Activated CD4-positive, alpha-beta T cell treated with anti-CD3 and anti-CD28 coated beads for 4 hours (primary cell): ENCODE results near the gene SRPX.

Source experiments
- DNase-seq, 2 donors: peaks; one replicate each; pipeline ENCODE4 v3.0.0-alpha.2; 2020

SRPX gene

GRCh38 chrX:38220415-38221390 is at the start of gene SRPX:
Gene SRPX (minus strand): TSS chrX:38220871. CDS start chrX:38220792, 79 bp downstream.
- no peak for DNase-seq

- no peak for DNase-seq
Observed at GRCh38 chrX:38268011-38268410, 47.3 kb upstream of the SRPX start.

- DNase-seq = no peak
Observed at GRCh38 chrX:38262715-38263620, 42.3 kb upstream of the SRPX start.

GRCh38 chrX:38260231-38260630 is 39.6 kb upstream of the SRPX start:
- DNase-seq = no peak

GRCh38 chrX:38256019-38256418 is 35.3 kb upstream of the SRPX start:
- no peak for DNase-seq

- DNase-seq = no peak
Observed at GRCh38 chrX:38249965-38250364, 29.3 kb upstream of the SRPX start.

- DNase-seq = no peak
Observed at GRCh38 chrX:38247051-38247450, 26.4 kb upstream of the SRPX start.

GRCh38 chrX:38240541-38240940 is 19.9 kb upstream of the SRPX start:
- DNase-seq = no peak

GRCh38 chrX:38236901-38237615 is 16.4 kb upstream of the SRPX start:
- no peak for DNase-seq

GRCh38 chrX:38233891-38234667 is 13.4 kb upstream of the SRPX start:
- DNase-seq = no peak

- DNase-seq = no peak
Observed at GRCh38 chrX:38232079-38232686, 11.5 kb upstream of the SRPX start.

GRCh38 chrX:38225093-38225492 is 4.4 kb upstream of the SRPX start:
- DNase-seq = no peak

GRCh38 chrX:38224160-38224559 is 3.5 kb upstream of the SRPX start:
- DNase-seq = no peak

GRCh38 chrX:38221391-38221929 is 789 bp upstream of the SRPX start:
- no peak for DNase-seq

GRCh38 chrX:38220024-38220414 is 652 bp downstream of the SRPX start:
- DNase-seq = peak in 1 of 2 donors; percentile 3

GRCh38 chrX:38216642-38217041 is 4.0 kb downstream of the SRPX start:
- DNase-seq = no peak

- DNase-seq = no peak
Observed at GRCh38 chrX:38214551-38215531, 5.8 kb downstream of the SRPX start.

GRCh38 chrX:38214044-38214443 is 6.6 kb downstream of the SRPX start:
- DNase-seq = no peak

GRCh38 chrX:38211891-38212635 is 8.6 kb downstream of the SRPX start:
- DNase-seq = no peak
